Cardiac muscle cell (in vitro differentiated cells and primary cell): ENCODE measurements around the gene SRPK1. TPM values are rescaled to one million over a fixed set of nuclear protein-coding genes. Genes with fewer than 3 reads are reported as not detected.
A peak's percentile ranks its signal among the peaks of the same experiment; 100 is the strongest.
"Not testable (repeated sequence)": the region's sequence is repeated elsewhere in the genome, so short reads cannot be mapped to it uniquely, and the experiment has no call there.

Experiments used
- DNase-seq, 2 donors: peaks; one replicate each; pipeline versions ENCODE4 v3.0.0 to v3.0.0-alpha.2; 2010 to 2017; ENCODE audit warnings: low read depth in 1 of 2, low spot score in 1 of 2
- H3K27ac ChIP-seq: fragments of 200-600 bp; sonication (generic); 2 replicates; pipeline ENCODE4 v1.5.1; 2016
- H3K27me3 ChIP-seq: fragments of 200-600 bp; sonication (generic); 2 replicates; pipeline ENCODE4 v1.6.0; 2016; ENCODE audit warnings: control low read depth
- H3K36me3 ChIP-seq: fragments of 200-600 bp; sonication (generic); 2 replicates; pipeline ENCODE4 v1.5.1; 2016; ENCODE audit warnings: control low read depth
- H3K4me1 ChIP-seq: fragments of 200-600 bp; sonication (generic); 2 replicates; pipeline ENCODE4 v1.8.1; 2017; ENCODE audit warnings: low read depth, mild to moderate bottlenecking, mixed run types
- H3K4me3 ChIP-seq: fragments of 200-600 bp; sonication (generic); 2 replicates; pipeline ENCODE4 v1.5.1; 2016; ENCODE audit warnings: mild to moderate bottlenecking
- H3K9me3 ChIP-seq: fragments of 200-600 bp; sonication (generic); 2 replicates; pipeline ENCODE4 v1.5.1; 2017; ENCODE audit warnings: low read depth, mild to moderate bottlenecking, control low read depth
- CTCF ChIP-seq: IDR thresholded peaks from 2 replicates; pipeline ENCODE4 v1.5.1; 2012; ENCODE audit warnings: low read depth, mild to moderate bottlenecking, low read length
- polyA plus RNA-seq: library from polyadenylated mRNA; unstranded; fragments of >200 nt; fragmentation: Nextera tagmentation; extraction: Ambion mirVana; gene quantifications from 2 replicates; pipeline ENCODE4 v1.2.1, GENCODE V29; 2016
- total RNA-seq: library from RNA; depleted of rRNA; stranded (reverse); fragments of >200 nt; gene quantifications from 2 replicates; pipeline ENCODE4 v1.2.3, GENCODE V29; 2016

SRPK1 gene
- total and polyA plus RNA-seq, 2 experiments from 2014 or later: 37.6 to 52.0 TPM

DNA sequence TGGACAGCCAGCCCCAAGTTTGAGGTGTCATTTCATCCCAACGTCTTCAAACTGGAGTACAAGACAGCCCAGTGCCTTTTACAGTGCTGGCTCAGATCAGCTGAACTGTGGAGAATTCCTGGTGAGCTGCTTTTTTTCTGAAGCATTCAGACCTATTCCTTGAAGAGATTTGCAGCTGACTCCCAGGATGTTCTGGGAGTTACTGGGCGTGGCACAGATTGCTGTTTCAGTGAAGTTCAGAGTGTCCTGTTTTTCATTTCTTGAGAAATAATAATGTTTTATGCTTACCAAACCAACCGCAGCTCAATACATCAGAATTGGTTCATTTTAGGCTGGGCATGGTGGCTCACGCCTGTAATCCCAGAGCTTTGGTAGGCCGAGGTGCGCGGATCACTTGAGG is 33.4 kb upstream of the SRPK1 start:
- Histone ChIP-seq H3K36me3 (no peaks in the 10 kb centered on the region), H3K9me3 (no peaks in the 10 kb centered on the region), H3K4me1 (no peaks in the 10 kb centered on the region), H3K27me3 (no peaks in the 10 kb centered on the region), H3K4me3 (no peak overlapping the region), H3K27ac (no peak overlapping the region)
- DNase-seq: no peak
- no peak for TF ChIP-seq CTCF

DNA sequence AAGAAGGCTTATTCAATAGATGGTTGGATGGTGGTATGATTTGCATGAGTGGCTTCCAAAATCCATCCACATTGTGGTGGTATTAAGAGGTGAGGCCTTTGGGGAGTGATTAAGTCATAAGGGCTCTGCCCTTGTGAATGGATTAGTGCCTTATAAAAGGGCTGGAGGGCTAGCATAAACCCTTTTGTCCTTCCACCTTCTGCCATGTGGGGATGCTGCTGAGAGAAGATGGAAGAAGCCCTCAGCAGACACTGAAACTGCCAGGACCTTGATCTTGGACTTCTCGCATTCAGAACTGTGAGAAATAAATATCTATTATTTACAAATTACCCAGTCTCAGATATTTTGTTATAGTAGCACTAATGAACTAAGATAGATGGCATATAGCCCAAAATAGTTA is 27.8 kb upstream of the SRPK1 start:
- Histone ChIP-seq H3K4me3 (no peak overlapping the region), H3K9me3 (no peaks in the 10 kb centered on the region), H3K4me1 (no peaks in the 10 kb centered on the region), H3K36me3 (no peaks in the 10 kb centered on the region), H3K27ac (no peak overlapping the region), H3K27me3 (no peaks in the 10 kb centered on the region)
- DNase-seq: peak in 1 of 2 donors; percentile 49
- peak; percentile 53 for TF ChIP-seq CTCF

- H3K4me1 ChIP-seq: no peaks in the 10 kb centered on the region
- no peaks in the 10 kb centered on the region for H3K9me3 ChIP-seq
- no peak overlapping the region for H3K27ac ChIP-seq
- no peak for DNase-seq
- TF ChIP-seq CTCF: no peak
- H3K36me3 ChIP-seq: no peaks in the 10 kb centered on the region
- H3K4me3 ChIP-seq: no peak overlapping the region
- H3K27me3 ChIP-seq: no peaks in the 10 kb centered on the region
Observed at GRCh38 chr6:35945650-35946025, 24.7 kb upstream of the SRPK1 start.

DNA sequence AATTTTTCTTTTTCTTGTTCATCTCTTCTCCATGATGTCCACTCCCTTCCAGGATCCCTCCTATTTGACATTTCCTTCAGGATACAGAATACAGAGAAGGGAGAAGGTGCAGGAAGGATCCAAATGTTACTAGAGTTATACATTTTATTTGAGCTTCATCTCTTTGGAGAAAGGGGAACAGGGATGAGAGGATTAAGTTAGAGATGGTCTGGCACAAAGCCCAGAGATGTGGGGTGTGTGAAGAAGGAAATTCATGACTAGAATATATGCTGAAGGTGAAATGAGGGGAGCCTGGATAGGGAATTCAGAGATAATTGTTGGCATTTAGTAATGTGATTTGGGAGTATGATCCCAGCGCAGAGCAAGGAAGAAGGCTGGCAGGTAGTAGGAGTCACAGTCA is 22.5 kb upstream of the SRPK1 start:
- Histone ChIP-seq H3K27ac (no peak overlapping the region), H3K4me3 (no peak overlapping the region), H3K36me3 (no peaks in the 10 kb centered on the region), H3K9me3 (no peaks in the 10 kb centered on the region), H3K27me3 (no peaks in the 10 kb centered on the region), H3K4me1 (no peaks in the 10 kb centered on the region)
- no peak for TF ChIP-seq CTCF
- no peak for DNase-seq

GRCh38 chr6:35942355-35942754 is 21.5 kb upstream of the SRPK1 start:
- no peak for TF ChIP-seq CTCF
- Histone ChIP-seq H3K36me3 (no peaks in the 10 kb centered on the region), H3K9me3 (no peaks in the 10 kb centered on the region), H3K4me1 (no peaks in the 10 kb centered on the region), H3K4me3 (no peak overlapping the region), H3K27me3 (no peaks in the 10 kb centered on the region), H3K27ac (no peak overlapping the region)
- no peak for DNase-seq

- H3K27ac ChIP-seq, H3K27me3 ChIP-seq, H3K4me1 ChIP-seq, H3K36me3 ChIP-seq, H3K9me3 ChIP-seq, DNase-seq, H3K4me3 ChIP-seq: not testable (repeated sequence)
Observed at GRCh38 chr6:35941170-35941569, 20.3 kb upstream of the SRPK1 start.

GRCh38 chr6:35940014-35940413 is 19.1 kb upstream of the SRPK1 start:
- not testable (repeated sequence) for H3K27me3 ChIP-seq, DNase-seq, H3K36me3 ChIP-seq, H3K4me1 ChIP-seq, H3K9me3 ChIP-seq, H3K27ac ChIP-seq, H3K4me3 ChIP-seq

GRCh38 chr6:35939259-35939658 is 18.4 kb upstream of the SRPK1 start:
- H3K27ac ChIP-seq, H3K36me3 ChIP-seq, DNase-seq, H3K4me3 ChIP-seq, H3K9me3 ChIP-seq, H3K4me1 ChIP-seq, H3K27me3 ChIP-seq: not testable (repeated sequence)
